H9 (cell line): ENCODE results near the gene RAB35. TPM values are rescaled to one million over a fixed set of nuclear protein-coding genes. Genes with fewer than 3 reads are reported as not detected.
A peak's percentile ranks its signal among the peaks of the same experiment; 100 is the strongest.

Experiments
- DNase-seq: peaks from one replicate; pipeline ENCODE4 v3.0.0-alpha.2; 2017
- H2AFZ ChIP-seq: one replicate; pipeline ENCODE4 v1.6.1; 2013; ENCODE audit warnings: mild to moderate bottlenecking, low read length, control low read depth, moderate library complexity
- H2AK5ac ChIP-seq: 2 replicates; pipeline ENCODE4 v1.6.1; 2013; ENCODE audit warnings: low read length, control low read depth, mixed read lengths; ENCODE audit not compliant: insufficient read length
- H2BK120ac ChIP-seq: one replicate; pipeline ENCODE4 v1.6.1; 2013; ENCODE audit warnings: low read depth, mild to moderate bottlenecking, low read length, control low read depth, inconsistent platforms; ENCODE audit not compliant: poor library complexity, severe bottlenecking
- H2BK12ac ChIP-seq: 2 replicates; pipeline ENCODE4 v1.6.1; 2013; ENCODE audit warnings: low read length, control low read depth, mixed read lengths, low read depth; ENCODE audit not compliant: insufficient read length
- H2BK15ac ChIP-seq: 2 replicates; pipeline ENCODE4 v1.6.1; 2013; ENCODE audit warnings: low read depth, low read length, control low read depth
- H2BK20ac ChIP-seq: one replicate; pipeline ENCODE4 v1.6.1; 2013; ENCODE audit warnings: low read depth, mild to moderate bottlenecking, low read length, control low read depth, inconsistent platforms; ENCODE audit not compliant: poor library complexity, severe bottlenecking
- H2BK5ac ChIP-seq: 2 replicates; pipeline ENCODE4 v1.6.1; 2013; ENCODE audit warnings: low read length, control low read depth, mixed read lengths; ENCODE audit not compliant: insufficient read length
- H3K14ac ChIP-seq: 2 replicates; pipeline ENCODE4 v1.6.1; 2013; ENCODE audit warnings: low read length, control low read depth; ENCODE audit not compliant: insufficient read depth
- H3K18ac ChIP-seq: 2 replicates; pipeline ENCODE4 v1.6.1; 2013; ENCODE audit warnings: low read depth, mild to moderate bottlenecking, mixed read lengths, low read length, control low read depth; ENCODE audit not compliant: insufficient read length
- H3K23ac ChIP-seq: 2 replicates; pipeline ENCODE4 v1.6.1; 2013; ENCODE audit warnings: low read length, control low read depth, mixed read lengths, low read depth; ENCODE audit not compliant: insufficient read length
- H3K23me2 ChIP-seq: 2 replicates; pipeline ENCODE4 v1.6.1; 2013; ENCODE audit warnings: low read depth, mild to moderate bottlenecking, mixed read lengths, low read length, control low read depth; ENCODE audit not compliant: insufficient read length, poor library complexity, severe bottlenecking
- H3K27ac ChIP-seq: 2 replicates; pipeline ENCODE4 v1.5.1; 2013; ENCODE audit warnings: low read length, control low read depth, mixed read lengths, low read depth; ENCODE audit not compliant: insufficient read length
- H3K27me3 ChIP-seq: 2 replicates; pipeline ENCODE4 v1.6.1; 2013; ENCODE audit warnings: low read length, control low read depth, inconsistent platforms; ENCODE audit not compliant: insufficient read depth
- H3K4ac ChIP-seq: 2 replicates; pipeline ENCODE4 v1.6.1; 2013; ENCODE audit warnings: low read depth, mild to moderate bottlenecking, control low read depth, inconsistent platforms, low read length, moderate library complexity
- H3K4me1 ChIP-seq: 2 replicates; pipeline ENCODE4 v1.6.1; 2013; ENCODE audit warnings: low read length, control low read depth, inconsistent platforms; ENCODE audit not compliant: insufficient read depth
- H3K4me2 ChIP-seq: 2 replicates; pipeline ENCODE4 v1.6.1; 2013; ENCODE audit warnings: low read length, control low read depth, mixed read lengths; ENCODE audit not compliant: insufficient read length, insufficient read depth
- H3K56ac ChIP-seq: 2 replicates; pipeline ENCODE4 v1.6.1; 2013; ENCODE audit warnings: low read depth, mild to moderate bottlenecking, mixed read lengths, low read length, control low read depth; ENCODE audit not compliant: insufficient read length
- H3K79me1 ChIP-seq: 2 replicates; pipeline ENCODE4 v1.6.1; 2013; ENCODE audit warnings: low read depth, mild to moderate bottlenecking, moderate library complexity, low read length, control low read depth, inconsistent platforms; ENCODE audit not compliant: insufficient read depth, poor library complexity, severe bottlenecking
- H3K79me2 ChIP-seq: 2 replicates; pipeline ENCODE4 v1.6.1; 2013; ENCODE audit warnings: low read length, control low read depth, inconsistent platforms; ENCODE audit not compliant: insufficient read depth
- H3K9ac ChIP-seq: 2 replicates; pipeline ENCODE4 v1.6.1; 2013; ENCODE audit warnings: low read length, control low read depth, mixed read lengths; ENCODE audit not compliant: insufficient read length; ENCODE audit errors: extremely low read depth
- H3K9me3 ChIP-seq: one replicate; pipeline ENCODE4 v1.6.1; 2013; ENCODE audit warnings: low read depth, low read length, inconsistent platforms; ENCODE audit not compliant: control insufficient read depth
- H3T11ph ChIP-seq: one replicate; pipeline ENCODE4 v1.6.1; 2013; ENCODE audit warnings: mild to moderate bottlenecking, low read length, control low read depth, inconsistent platforms
- H4K20me1 ChIP-seq: one replicate; pipeline ENCODE4 v1.6.1; 2013; ENCODE audit not compliant: control insufficient read depth, insufficient read length, insufficient read depth
- H4K5ac ChIP-seq: 2 replicates; pipeline ENCODE4 v1.6.1; 2013; ENCODE audit warnings: low read depth, mild to moderate bottlenecking, mixed read lengths, low read length, control low read depth; ENCODE audit not compliant: insufficient read length
- H4K8ac ChIP-seq: replicated peaks from 2 replicates; pipeline ENCODE4 v1.6.1; 2013; ENCODE audit warnings: low read length, control low read depth, mixed read lengths, low read depth; ENCODE audit not compliant: insufficient read length
- H4K91ac ChIP-seq: 2 replicates; pipeline ENCODE4 v1.6.1; 2013; ENCODE audit warnings: low read depth, mild to moderate bottlenecking, moderate library complexity, mixed read lengths, low read length, control low read depth; ENCODE audit not compliant: insufficient read length
- H3K27ac Mint-ChIP-seq, 3 experiments: 2 replicates in 2 of 3; 3 replicates in 1 of 3; pipeline ENCODE4 v1.8.0; 2020 to 2021; ENCODE audit warnings: mixed read lengths in 3 of 3, mild to moderate bottlenecking in 1 of 3, moderate library complexity in 1 of 3
- H3K27me3 Mint-ChIP-seq: 2 replicates; pipeline ENCODE4 v1.8.0; 2021; ENCODE audit warnings: low read depth, mild to moderate bottlenecking, moderate library complexity, mixed read lengths
- H3K36me3 Mint-ChIP-seq, 3 experiments: 2 replicates in 2 of 3; 3 replicates in 1 of 3; pipeline ENCODE4 v1.8.0; 2020 to 2021; ENCODE audit warnings: low read depth in 3 of 3, mixed read lengths in 3 of 3; ENCODE audit not compliant: insufficient read depth in 1 of 3
- H3K4me1 Mint-ChIP-seq, 2 experiments: 2 replicates each; pipeline ENCODE4 v1.8.0; 2020; ENCODE audit warnings: mixed read lengths in 2 of 2
- H3K4me3 Mint-ChIP-seq, 2 experiments: 2 replicates in 1 of 2; 3 replicates in 1 of 2; pipeline ENCODE4 v1.8.0; 2020 to 2021; ENCODE audit warnings: mild to moderate bottlenecking in 2 of 2, mixed read lengths in 2 of 2, moderate library complexity in 1 of 2
- H3K9me3 Mint-ChIP-seq, 2 experiments: 2 replicates in 1 of 2; 3 replicates in 1 of 2; pipeline ENCODE4 v1.8.0; 2020; ENCODE audit warnings: mild to moderate bottlenecking in 2 of 2, mixed read lengths in 2 of 2, moderate library complexity in 1 of 2
- CTCF ChIP-seq: fragments of 200-600 bp; sonication (generic); conservative IDR thresholded peaks from 3 replicates; pipeline ENCODE4 v1.8.0; 2021; ENCODE audit warnings: antibody characterized with exemption, mild to moderate bottlenecking
- WGBS: extraction: QIAGEN DNeasy Blood & Tissue Kit; methylation state at CpG from one replicate; pipeline ENCODE4 v1.1.7; 2013; ENCODE audit warnings: missing lambda C conversion rate, low lambda C conversion rate, mixed read lengths; ENCODE audit not compliant: insufficient read length; ENCODE audit errors: extremely low coverage; 5-methylcytosine and 5-hydroxymethylcytosine counted together
- total RNA-seq: library from RNA; stranded (reverse); gene quantifications from 2 replicates; pipeline ENCODE4 v1.2.1, GENCODE V29; 2021

The RAB35 gene
- total RNA-seq, 1 experiment from 2014 or later: 60.0 TPM

DNA sequence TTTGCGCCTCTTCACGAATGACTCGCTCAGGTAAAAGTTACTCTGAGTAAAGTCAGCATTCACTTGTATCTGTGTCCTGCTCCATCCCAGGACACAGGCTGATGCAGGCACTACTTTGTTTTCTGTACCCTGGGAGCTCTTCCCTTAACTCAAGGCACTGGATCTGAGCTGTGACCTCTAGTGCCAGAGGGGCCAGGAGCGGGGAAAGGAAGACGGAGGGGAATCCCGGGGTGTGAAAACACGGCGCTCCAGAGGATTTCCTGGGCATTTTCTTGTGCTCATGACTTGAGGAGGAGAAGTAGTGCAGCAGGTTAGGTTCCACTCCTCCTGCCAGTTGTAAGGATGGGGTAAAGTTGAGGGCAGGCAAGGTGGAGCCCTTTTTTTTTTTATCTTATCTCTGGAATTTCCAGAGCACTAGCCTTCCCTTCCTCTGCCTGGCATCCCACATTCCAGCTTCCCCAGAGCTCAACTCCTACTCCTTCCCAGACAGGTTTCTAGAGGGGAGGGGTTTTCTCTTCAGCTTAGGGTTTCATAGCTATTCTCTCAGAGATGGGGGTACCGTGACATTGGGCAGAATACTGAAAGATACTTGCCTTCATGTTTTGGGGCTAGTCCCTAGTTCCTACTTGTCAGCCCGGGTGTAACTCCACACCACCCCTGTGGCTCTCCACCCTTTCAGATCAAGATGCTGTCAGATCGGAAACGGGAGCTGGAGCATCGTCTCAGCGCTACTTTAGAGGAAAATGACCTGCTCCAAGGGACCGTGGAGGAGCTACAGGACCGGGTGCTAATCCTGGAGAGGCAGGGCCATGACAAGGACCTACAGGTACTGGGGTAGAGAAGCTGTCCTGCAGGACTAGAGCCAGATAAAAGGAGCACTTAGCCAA is 52.3 kb downstream of the RAB35 start:
- no peaks in the 10 kb centered on the region for H3K27me3 ChIP-seq
- no peak overlapping the region for H2BK120ac ChIP-seq
- Mint-ChIP-seq H3K9me3 (no peaks in the 10 kb centered on the region), H3K4me3 (no peak overlapping the region), H3K4me1 (peaks cover 6 to 9% of the 10 kb centered on the region in 2 experiments), H3K27ac (peak overlapping the region; percentile 69 to 95 (median 82); a peak in 4 of 7 replicates), H3K36me3 (no peaks in the 10 kb centered on the region), H3K27me3 (no peaks in the 10 kb centered on the region; the same call in 1 of the 2 replicates)
- H4K5ac ChIP-seq: no peak overlapping the region
- H3K79me2 ChIP-seq: peaks cover 2% of the 10 kb centered on the region; the same call in 1 of the 2 replicates
- H3K9ac ChIP-seq: no peak overlapping the region
- no peaks in the 10 kb centered on the region for H3K4me1 ChIP-seq
- H2AK5ac ChIP-seq: no peak overlapping the region
- H2BK12ac ChIP-seq: no peak overlapping the region
- H3K56ac ChIP-seq: no peak overlapping the region
- H3K9me3 ChIP-seq: no peaks in the 10 kb centered on the region
- no peaks in the 10 kb centered on the region for H3K23me2 ChIP-seq
- no peak overlapping the region for H4K91ac ChIP-seq
- H3T11ph ChIP-seq: no peak overlapping the region
- no peak for TF ChIP-seq CTCF
- no peak overlapping the region for H3K27ac ChIP-seq
- H4K8ac ChIP-seq: no peak overlapping the region
- DNase-seq: no peak
- no CpG with 5 or more reads among the region's 16 CpGs for WGBS
- H3K4me2 ChIP-seq: no peak overlapping the region
- H3K23ac ChIP-seq: no peak overlapping the region
- no peak overlapping the region for H2BK5ac ChIP-seq
- H4K20me1 ChIP-seq: no peaks in the 10 kb centered on the region
- no peak overlapping the region for H2AFZ ChIP-seq
- H3K4ac ChIP-seq: no peak overlapping the region
- no peak overlapping the region for H2BK20ac ChIP-seq
- H3K18ac ChIP-seq: no peak overlapping the region
- H3K79me1 ChIP-seq: no peaks in the 10 kb centered on the region
- no peak overlapping the region for H2BK15ac ChIP-seq
- H3K14ac ChIP-seq: no peak overlapping the region
